ENCODE measurements around the gene CHRNB4. TPM values are rescaled to one million over a fixed set of nuclear protein-coding genes. Genes with fewer than 3 reads are reported as not detected.

CHRNB4 gene
- total and polyA plus RNA-seq, 4 donors = not detected

DNA sequence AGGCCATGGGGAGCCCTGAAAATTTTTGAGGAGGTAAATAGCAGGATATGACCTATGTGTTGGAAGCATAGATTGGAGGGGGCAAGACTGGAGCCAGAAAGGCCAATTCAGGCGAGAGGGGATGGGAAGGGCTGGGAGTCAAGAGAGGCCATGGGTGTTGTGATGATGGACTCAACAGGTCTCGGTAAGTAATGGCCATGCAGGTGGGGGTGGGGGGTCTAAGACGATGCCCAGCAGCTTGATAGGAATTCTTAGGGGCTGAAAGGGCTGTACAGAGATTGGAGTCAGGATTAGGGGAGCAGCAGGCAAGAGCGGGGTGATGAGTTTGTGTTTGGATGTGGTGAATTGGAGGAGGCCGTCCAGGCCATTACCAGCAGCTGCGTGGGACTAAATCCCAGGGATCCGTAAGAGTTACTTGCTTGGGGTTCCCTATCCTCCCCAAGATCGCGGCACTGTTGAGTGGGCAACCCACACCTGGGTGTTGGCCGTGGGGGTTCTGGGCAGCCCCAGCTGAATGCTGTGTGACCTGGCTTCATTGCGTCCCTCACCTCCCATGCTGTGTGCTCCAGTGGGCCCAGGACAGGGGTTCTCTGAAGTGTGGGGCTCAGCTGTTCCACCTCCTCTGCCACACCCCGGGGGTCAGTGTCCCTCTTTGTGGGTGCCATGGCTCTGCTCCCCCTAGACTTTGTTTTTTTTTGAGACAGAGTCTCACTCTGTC is 41.8 kb upstream of the CHRNB4 start:
- Histone ChIP-seq H3K9me3 (ENCODE audit: control insufficient read depth in 4 of 4, low read length in 3 of 4) (no peaks in the 10 kb centered on the region), H3K36me3 (ENCODE audit: control insufficient read depth in 4 of 4, insufficient read depth in 3 of 4, low read depth in 1 of 4, low read length in 3 of 4) (no peaks in the 10 kb centered on the region), H3K9ac (ENCODE audit: low read depth in 1 of 2, low read length in 2 of 2) (no peak overlapping the region), H3K27me3 (ENCODE audit: control insufficient read depth in 4 of 4, insufficient read depth in 4 of 4, low read length in 3 of 4) (no peaks in the 10 kb centered on the region), H3K27ac (ENCODE audit: low read depth in 1 of 2, low read length in 2 of 2) (no peak overlapping the region), H3K4me3 (ENCODE audit: low read depth in 1 of 3, low read length in 3 of 3) (no peak overlapping the region), H3K4me1 (ENCODE audit: control insufficient read depth in 4 of 4, insufficient read depth in 4 of 4, low read length in 3 of 4) (peaks cover 0 to 8% (median 4%) of the 10 kb centered on the region in 4 donors)
- no peak for DNase-seq (ENCODE audit: low spot score)
- no peak for TF ChIP-seq SP1 (IDR thresholded peaks at IDR 0.05)
- WGBS = 96% methylated on average over 12 of the region's 12 CpGs

DNA sequence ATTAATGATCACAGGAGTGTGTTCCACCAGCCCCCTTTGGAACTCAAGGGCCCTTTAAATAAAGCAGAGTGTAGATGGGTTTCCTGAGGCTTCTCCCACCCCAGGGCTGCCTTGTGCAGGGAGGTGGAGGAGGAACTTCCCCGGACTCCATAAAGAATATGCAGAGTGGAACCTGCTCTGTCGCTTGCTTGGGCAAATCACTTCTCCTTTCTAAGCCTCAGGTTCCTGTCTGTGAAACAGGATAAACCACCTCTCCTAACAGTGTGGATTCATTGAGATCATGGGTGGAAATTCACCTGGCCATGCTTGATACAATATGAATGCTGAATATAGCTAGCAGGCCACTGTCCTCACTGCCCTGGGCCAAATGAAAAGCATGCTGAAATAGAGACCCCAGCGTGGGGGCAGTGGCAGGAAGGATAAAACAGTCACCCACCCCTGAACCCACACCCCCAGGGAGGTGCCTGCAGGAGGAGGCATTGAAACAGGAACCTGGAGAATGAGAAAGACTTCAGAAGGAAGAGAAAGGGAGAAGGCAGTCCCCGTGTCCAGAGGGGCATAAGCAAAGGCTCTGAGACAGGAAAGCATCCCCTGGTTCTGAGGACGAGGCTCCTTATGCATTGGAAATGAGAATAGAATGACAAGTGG is 41.1 kb upstream of the CHRNB4 start:
- no peak for DNase-seq (ENCODE audit: low spot score)
- TF ChIP-seq EGR1 (IDR thresholded peaks at IDR 0.05; ENCODE audit: low read depth in 2 of 2) (no peak), JUND (IDR thresholded peaks at IDR 0.05) (no peak), HNF4G (IDR thresholded peaks at IDR 0.05) (no peak)
- H3K36me3 ChIP-seq (ENCODE audit: control insufficient read depth in 4 of 4, insufficient read depth in 3 of 4, low read depth in 1 of 4, low read length in 3 of 4) = no peaks in the 10 kb centered on the region
- H3K4me3 ChIP-seq (ENCODE audit: low read depth in 1 of 3, low read length in 3 of 3) = no peak overlapping the region
- 84% methylated on average over 5 of the region's 5 CpGs for WGBS
- H3K9ac ChIP-seq (ENCODE audit: low read depth in 1 of 2, low read length in 2 of 2) = no peak overlapping the region
- H3K9me3 ChIP-seq (ENCODE audit: control insufficient read depth in 4 of 4, low read length in 3 of 4) = no peaks in the 10 kb centered on the region
- no peak overlapping the region for H3K27ac ChIP-seq (ENCODE audit: low read depth in 1 of 2, low read length in 2 of 2)
- peaks cover 0 to 8% (median 4%) of the 10 kb centered on the region in 4 donors for H3K4me1 ChIP-seq (ENCODE audit: control insufficient read depth in 4 of 4, insufficient read depth in 4 of 4, low read length in 3 of 4)
- H3K27me3 ChIP-seq (ENCODE audit: control insufficient read depth in 4 of 4, insufficient read depth in 4 of 4, low read length in 3 of 4) = no peaks in the 10 kb centered on the region

DNA sequence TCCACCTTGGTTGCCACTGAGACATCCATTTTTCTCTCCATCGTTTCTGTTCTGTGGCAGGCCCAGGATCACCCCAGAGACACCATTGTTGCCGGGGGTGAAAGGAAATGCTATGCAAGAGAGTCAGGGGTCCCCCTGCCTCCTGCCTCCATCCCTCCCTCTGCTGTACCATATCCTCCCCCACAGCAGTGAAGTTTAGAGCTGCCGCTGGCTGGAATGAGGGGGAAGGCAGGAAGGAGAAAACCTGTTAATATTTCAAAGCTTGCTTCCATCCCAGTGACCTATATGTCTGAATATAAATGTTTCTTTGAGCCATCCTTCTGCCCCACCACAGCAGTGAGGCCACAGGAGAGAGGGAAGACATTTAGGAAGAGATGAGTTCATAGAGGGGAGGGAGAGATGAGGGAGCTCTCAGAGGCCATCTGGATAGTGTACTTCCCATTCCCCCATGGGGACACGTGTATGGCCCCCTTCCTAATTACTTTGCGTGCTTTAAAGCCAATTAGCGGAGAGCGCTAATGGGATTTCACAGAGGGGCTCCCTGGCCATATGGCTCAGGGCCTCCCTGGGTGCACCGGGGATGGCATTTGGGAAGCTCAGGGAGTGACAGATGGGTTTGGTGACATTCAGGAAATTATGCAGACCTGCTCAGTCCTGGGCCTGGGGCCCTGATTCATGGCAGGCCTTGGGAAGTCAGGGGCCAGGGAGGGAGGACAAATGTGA is 40.4 kb upstream of the CHRNB4 start:
- 83% methylated on average over 8 of the region's 8 CpGs for WGBS
- no peaks in the 10 kb centered on the region for H3K27me3 ChIP-seq (ENCODE audit: control insufficient read depth in 4 of 4, insufficient read depth in 4 of 4, low read length in 3 of 4)
- no peak overlapping the region for H3K4me3 ChIP-seq (ENCODE audit: low read depth in 1 of 3, low read length in 3 of 3)
- no peaks in the 10 kb centered on the region for H3K9me3 ChIP-seq (ENCODE audit: control insufficient read depth in 4 of 4, low read length in 3 of 4)
- peaks cover 0 to 8% (median 4%) of the 10 kb centered on the region in 4 donors for H3K4me1 ChIP-seq (ENCODE audit: control insufficient read depth in 4 of 4, insufficient read depth in 4 of 4, low read length in 3 of 4)
- no peaks in the 10 kb centered on the region for H3K36me3 ChIP-seq (ENCODE audit: control insufficient read depth in 4 of 4, insufficient read depth in 3 of 4, low read depth in 1 of 4, low read length in 3 of 4)
- TF ChIP-seq, protein P1, sequence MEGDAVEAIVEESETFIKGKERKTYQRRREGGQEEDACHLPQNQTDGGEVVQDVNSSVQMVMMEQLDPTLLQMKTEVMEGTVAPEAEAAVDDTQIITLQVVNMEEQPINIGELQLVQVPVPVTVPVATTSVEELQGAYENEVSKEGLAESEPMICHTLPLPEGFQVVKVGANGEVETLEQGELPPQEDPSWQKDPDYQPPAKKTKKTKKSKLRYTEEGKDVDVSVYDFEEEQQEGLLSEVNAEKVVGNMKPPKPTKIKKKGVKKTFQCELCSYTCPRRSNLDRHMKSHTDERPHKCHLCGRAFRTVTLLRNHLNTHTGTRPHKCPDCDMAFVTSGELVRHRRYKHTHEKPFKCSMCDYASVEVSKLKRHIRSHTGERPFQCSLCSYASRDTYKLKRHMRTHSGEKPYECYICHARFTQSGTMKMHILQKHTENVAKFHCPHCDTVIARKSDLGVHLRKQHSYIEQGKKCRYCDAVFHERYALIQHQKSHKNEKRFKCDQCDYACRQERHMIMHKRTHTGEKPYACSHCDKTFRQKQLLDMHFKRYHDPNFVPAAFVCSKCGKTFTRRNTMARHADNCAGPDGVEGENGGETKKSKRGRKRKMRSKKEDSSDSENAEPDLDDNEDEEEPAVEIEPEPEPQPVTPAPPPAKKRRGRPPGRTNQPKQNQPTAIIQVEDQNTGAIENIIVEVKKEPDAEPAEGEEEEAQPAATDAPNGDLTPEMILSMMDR (IDR thresholded peaks at IDR 0.05; ENCODE audit: low read depth, low read length, missing input control) = no peak
- no peak overlapping the region for H3K27ac ChIP-seq (ENCODE audit: low read depth in 1 of 2, low read length in 2 of 2)
- no peak overlapping the region for H3K9ac ChIP-seq (ENCODE audit: low read depth in 1 of 2, low read length in 2 of 2)
- no peak for DNase-seq (ENCODE audit: low spot score)

DNA sequence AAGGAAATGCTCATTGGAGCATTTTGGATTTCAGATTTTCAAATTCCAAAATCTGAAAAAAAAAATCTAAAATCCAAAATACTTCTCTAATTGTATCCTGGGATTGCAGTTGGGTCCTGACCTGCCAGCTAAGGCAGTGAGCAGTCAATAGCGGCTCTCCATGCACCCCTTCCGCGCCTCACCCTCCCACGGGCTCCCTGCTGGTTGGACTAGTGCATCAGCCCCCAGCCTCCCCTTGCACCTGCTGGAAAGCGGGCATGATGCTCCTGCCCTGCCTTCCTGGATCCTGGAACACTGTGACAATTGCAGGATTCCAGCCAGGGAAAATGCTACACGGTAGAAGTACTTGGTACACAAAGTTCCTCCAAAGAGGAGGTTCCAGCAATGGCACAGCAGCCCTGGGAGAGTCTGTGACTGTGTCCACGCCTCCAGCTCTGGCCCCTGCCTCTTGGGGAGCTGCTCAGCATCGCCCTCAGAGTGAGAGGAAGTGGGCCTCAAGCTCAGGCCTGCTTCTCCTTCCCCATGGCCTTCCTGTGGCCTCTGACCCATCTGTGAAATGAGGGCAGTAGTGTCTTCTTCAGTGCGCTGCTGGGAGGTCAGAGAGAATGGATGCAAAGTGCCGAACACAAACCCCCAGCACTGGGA is 39.5 kb upstream of the CHRNB4 start:
- no peak for DNase-seq (ENCODE audit: low spot score)
- Histone ChIP-seq H3K4me3 (ENCODE audit: low read depth in 1 of 3, low read length in 3 of 3) (no peak overlapping the region), H3K9ac (ENCODE audit: low read depth in 1 of 2, low read length in 2 of 2) (no peak overlapping the region), H3K27ac (ENCODE audit: low read depth in 1 of 2, low read length in 2 of 2) (no peak overlapping the region), H3K36me3 (ENCODE audit: control insufficient read depth in 4 of 4, insufficient read depth in 3 of 4, low read depth in 1 of 4, low read length in 3 of 4) (no peaks in the 10 kb centered on the region), H3K9me3 (ENCODE audit: control insufficient read depth in 4 of 4, low read length in 3 of 4) (no peaks in the 10 kb centered on the region), H3K27me3 (ENCODE audit: control insufficient read depth in 4 of 4, insufficient read depth in 4 of 4, low read length in 3 of 4) (no peaks in the 10 kb centered on the region), H3K4me1 (ENCODE audit: control insufficient read depth in 4 of 4, insufficient read depth in 4 of 4, low read length in 3 of 4) (peaks cover 0 to 8% (median 4%) of the 10 kb centered on the region in 4 donors)
- WGBS = 87% methylated on average over 10 of the region's 10 CpGs
- TF ChIP-seq YY1 (IDR thresholded peaks at IDR 0.05) (no peak), TAF1 (conservative IDR thresholded peaks at IDR 0.05) (no peak), FOXA2 (IDR thresholded peaks at IDR 0.05) (no peak), REST (IDR thresholded peaks at IDR 0.05) (no peak), NR2F2 (IDR thresholded peaks at IDR 0.05) (no peak), HNF4A (conservative IDR thresholded peaks at IDR 0.05) (no peak), JUND (IDR thresholded peaks at IDR 0.05) (no peak)
- TF ChIP-seq, protein P2, sequence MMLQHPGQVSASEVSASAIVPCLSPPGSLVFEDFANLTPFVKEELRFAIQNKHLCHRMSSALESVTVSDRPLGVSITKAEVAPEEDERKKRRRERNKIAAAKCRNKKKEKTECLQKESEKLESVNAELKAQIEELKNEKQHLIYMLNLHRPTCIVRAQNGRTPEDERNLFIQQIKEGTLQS (IDR thresholded peaks at IDR 0.05) = no peak
- TF ChIP-seq, protein P3, sequence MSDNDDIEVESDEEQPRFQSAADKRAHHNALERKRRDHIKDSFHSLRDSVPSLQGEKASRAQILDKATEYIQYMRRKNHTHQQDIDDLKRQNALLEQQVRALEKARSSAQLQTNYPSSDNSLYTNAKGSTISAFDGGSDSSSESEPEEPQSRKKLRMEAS (IDR thresholded peaks at IDR 0.05) = no peak
